ENCODE measurements around the gene PCNX1. TPM values are rescaled to one million over a fixed set of nuclear protein-coding genes. Genes with fewer than 3 reads are reported as not detected.
"Not testable (repeated sequence)": the region's sequence is repeated elsewhere in the genome, so short reads cannot be mapped to it uniquely, and the experiment has no call there.

PCNX1 gene
- 10 to 100 TPM; 19.7 to 32.1 (median 23.7) TPM for polyA plus RNA-seq (ENCODE audit: insufficient read length in 10 of 10)
- long read RNA-seq, donor 1, partial matches to known transcripts: 5 of 5 reads
- long read RNA-seq, donor 1, other reads (novel, unspliced or antisense): 0 of 5 reads
- long read RNA-seq, donor 2: 0 reads
- long read RNA-seq, donor 3: 0 reads
- long read RNA-seq, donor 4, partial matches to known transcripts: 5 of 5 reads
- long read RNA-seq, donor 4, other reads (novel, unspliced or antisense): 0 of 5 reads
- long read RNA-seq, donor 5: 0 reads
- long read RNA-seq, donor 6, partial matches to known transcripts: 6 of 6 reads
- long read RNA-seq, donor 6, other reads (novel, unspliced or antisense): 0 of 6 reads
- long read RNA-seq, donor 7: 0 reads
- long read RNA-seq, donor 8, partial matches to known transcripts: 6 of 6 reads
- long read RNA-seq, donor 8, other reads (novel, unspliced or antisense): 0 of 6 reads
- long read RNA-seq, donor 9: 0 reads

GRCh38 chr14:70907176-70907995 is at the start of gene PCNX1:
Gene PCNX1, plus strand, starts transcription at chr14:70907459. Its CDS starts 392 bp downstream, at chr14:70907851.
- DNase-seq: peak; percentile 88 to 95 (median 93)

- peak in 1 of 3 donors; percentile 9 for DNase-seq
These were observed 49.8 kb upstream of the PCNX1 start for GRCh38 chr14:70857496-70857890.

- DNase-seq: no peak
These were observed 48.6 kb upstream of the PCNX1 start for GRCh38 chr14:70858641-70859040.

GRCh38 chr14:70866992-70867391 is 40.3 kb upstream of the PCNX1 start:
- not testable (repeated sequence) for DNase-seq

- no peak for DNase-seq
These were observed 36.3 kb upstream of the PCNX1 start for GRCh38 chr14:70871001-70871400.

- DNase-seq: no peak
These were observed 35.2 kb upstream of the PCNX1 start for GRCh38 chr14:70871863-70872677.

GRCh38 chr14:70872678-70873020 is 34.6 kb upstream of the PCNX1 start:
- no peak for DNase-seq

- no peak for DNase-seq
These were observed 33.6 kb upstream of the PCNX1 start for GRCh38 chr14:70873627-70874026.

- DNase-seq: not testable (repeated sequence)
These were observed 31.3 kb upstream of the PCNX1 start for GRCh38 chr14:70875811-70876460.

GRCh38 chr14:70879448-70879847 is 27.8 kb upstream of the PCNX1 start:
- DNase-seq: no peak

GRCh38 chr14:70880888-70881287 is 26.4 kb upstream of the PCNX1 start:
- not testable (repeated sequence) for DNase-seq

- DNase-seq: no peak
These were observed 25.6 kb upstream of the PCNX1 start for GRCh38 chr14:70881549-70882177.

GRCh38 chr14:70882776-70883492 is 24.3 kb upstream of the PCNX1 start:
- peak in 1 of 3 donors; percentile 45 for DNase-seq

GRCh38 chr14:70884595-70885342 is 22.5 kb upstream of the PCNX1 start:
- DNase-seq: no peak

GRCh38 chr14:70885343-70886022 is 21.8 kb upstream of the PCNX1 start:
- no peak for DNase-seq

- no peak for DNase-seq
These were observed 20.6 kb upstream of the PCNX1 start for GRCh38 chr14:70886421-70887206.

GRCh38 chr14:70887207-70887681 is 20.0 kb upstream of the PCNX1 start:
- DNase-seq: peak in 1 of 3 donors; percentile 43
